Dendritic cell treated with granulocyte-macrophage colony-stimulating factor and Interleukin-4, amounts not matched to agents 40 ng/mL and 50 ng/mL, for 4 days (primary cell): Measurements from ENCODE around the gene ZNF687.

ENCODE experiments used
- H3K27ac Mint-ChIP-seq: one replicate; pipeline ENCODE4 v1.8.0; 2022; ENCODE audit warnings: mild to moderate bottlenecking, mixed read lengths
- H3K27me3 Mint-ChIP-seq: one replicate; pipeline ENCODE4 v1.8.0; 2022; ENCODE audit warnings: mild to moderate bottlenecking, mixed read lengths
- H3K36me3 Mint-ChIP-seq: one replicate; pipeline ENCODE4 v1.8.0; 2022; ENCODE audit warnings: low read depth, mixed read lengths
- H3K4me1 Mint-ChIP-seq: one replicate; pipeline ENCODE4 v1.8.0; 2022; ENCODE audit warnings: low read depth, mixed read lengths
- H3K4me3 Mint-ChIP-seq: one replicate; pipeline ENCODE4 v1.8.0; 2022; ENCODE audit warnings: mild to moderate bottlenecking, moderate library complexity, mixed read lengths
- H3K9me3 Mint-ChIP-seq: one replicate; pipeline ENCODE4 v1.8.0; 2022; ENCODE audit warnings: mixed read lengths
- intact Hi-C: fragments of 100-400 bp; cut with micrococcal nuclease; formaldehyde crosslinking; loops from one replicate; pipeline ENCODE4 v1.15.0; 2022

Gene ZNF687

GRCh38 chr1:151287767-151288500, 5.8 kb downstream of the ZNF687 start:
- Mint-ChIP-seq H3K4me1 (peaks cover 50% of the 10 kb centered on the region), H3K27ac (no peak overlapping the region), H3K9me3 (no peaks in the 10 kb centered on the region), H3K27me3 (no peaks in the 10 kb centered on the region), H3K36me3 (peaks cover 94% of the 10 kb centered on the region), H3K4me3 (no peak overlapping the region)
- intact Hi-C loops = no loop called here

- Mint-ChIP-seq H3K4me1 (peaks cover 44% of the 10 kb centered on the region), H3K27me3 (no peaks in the 10 kb centered on the region), H3K4me3 (no peak overlapping the region), H3K36me3 (peaks cover 95% of the 10 kb centered on the region), H3K27ac (no peak overlapping the region), H3K9me3 (no peaks in the 10 kb centered on the region)
- intact Hi-C loops = no loop called here
Measured at GRCh38 chr1:151288502-151288901, 6.4 kb downstream of the ZNF687 start.

- Mint-ChIP-seq H3K36me3 (peaks cover 97% of the 10 kb centered on the region), H3K27ac (peak overlapping the region; percentile 20)
Measured at GRCh38 chr1:151289080-151289935, 7.2 kb downstream of the ZNF687 start.

GRCh38 chr1:151289991-151290708, 8.1 kb downstream of the ZNF687 start:
- Mint-ChIP-seq H3K27me3 (no peaks in the 10 kb centered on the region), H3K4me1 (peaks cover 29% of the 10 kb centered on the region), H3K36me3 (peaks cover 99% of the 10 kb centered on the region), H3K4me3 (no peak overlapping the region), H3K9me3 (no peaks in the 10 kb centered on the region), H3K27ac (peak overlapping the region; percentile 20)
- intact Hi-C loops = no loop called here

More at GRCh38 chr1:151289080-151289935, 7.2 kb downstream of the ZNF687 start:
- Mint-ChIP-seq H3K4me3 (no peak overlapping the region), H3K9me3 (no peaks in the 10 kb centered on the region), H3K4me1 (peaks cover 36% of the 10 kb centered on the region), H3K27me3 (no peaks in the 10 kb centered on the region)
- intact Hi-C loops = no loop called here

GRCh38 chr1:151290709-151291303, 8.7 kb downstream of the ZNF687 start:
- Mint-ChIP-seq H3K4me1 (peaks cover 29% of the 10 kb centered on the region), H3K27ac (peak overlapping the region; percentile 6), H3K27me3 (no peaks in the 10 kb centered on the region), H3K9me3 (no peaks in the 10 kb centered on the region), H3K4me3 (no peak overlapping the region), H3K36me3 (peaks cover 99% of the 10 kb centered on the region)
- intact Hi-C loops = no loop called here

GRCh38 chr1:151292207-151293030, 10.3 kb downstream of the ZNF687 start:
- intact Hi-C loops = no loop called here
- Mint-ChIP-seq H3K27ac (no peak overlapping the region), H3K4me3 (no peak overlapping the region), H3K4me1 (peaks cover 29% of the 10 kb centered on the region), H3K27me3 (no peaks in the 10 kb centered on the region), H3K36me3 (peaks cover 99% of the 10 kb centered on the region), H3K9me3 (no peaks in the 10 kb centered on the region)

GRCh38 chr1:151293093-151293492, 11.0 kb downstream of the ZNF687 start:
- Mint-ChIP-seq H3K27me3 (no peaks in the 10 kb centered on the region), H3K4me1 (peaks cover 28% of the 10 kb centered on the region), H3K4me3 (no peak overlapping the region), H3K27ac (no peak overlapping the region), H3K9me3 (no peaks in the 10 kb centered on the region), H3K36me3 (peaks cover 99% of the 10 kb centered on the region)
- intact Hi-C loops = no loop called here

GRCh38 chr1:151294742-151295462, 12.8 kb downstream of the ZNF687 start:
- H3K4me3 Mint-ChIP-seq = no peak overlapping the region
- H3K27ac Mint-ChIP-seq = no peak overlapping the region
- intact Hi-C loops = no loop called here
- no peaks in the 10 kb centered on the region for H3K27me3 Mint-ChIP-seq
- no peaks in the 10 kb centered on the region for H3K9me3 Mint-ChIP-seq
- H3K4me1 Mint-ChIP-seq = peaks cover 9% of the 10 kb centered on the region
- H3K36me3 Mint-ChIP-seq = peaks cover 99% of the 10 kb centered on the region

- Mint-ChIP-seq H3K9me3 (no peaks in the 10 kb centered on the region), H3K36me3 (peaks cover 100% of the 10 kb centered on the region)
- intact Hi-C loops = no loop called here
Measured at GRCh38 chr1:151309811-151310323, 27.8 kb downstream of the ZNF687 start.

GRCh38 chr1:151311011-151311410, 28.9 kb downstream of the ZNF687 start:
- Mint-ChIP-seq H3K4me1 (peaks cover 54% of the 10 kb centered on the region), H3K27ac (peak overlapping the region; percentile 6), H3K27me3 (no peaks in the 10 kb centered on the region), H3K4me3 (no peak overlapping the region), H3K9me3 (no peaks in the 10 kb centered on the region), H3K36me3 (peaks cover 100% of the 10 kb centered on the region)
- intact Hi-C loops = loop anchor here (1.0 kb wide), 1 partner anchor 16 kb away; the partner anchor contains the start of gene PI4KB

More at GRCh38 chr1:151309811-151310323, 27.8 kb downstream of the ZNF687 start:
- Mint-ChIP-seq H3K4me3 (no peak overlapping the region), H3K27me3 (no peaks in the 10 kb centered on the region), H3K4me1 (peaks cover 45% of the 10 kb centered on the region), H3K27ac (peak overlapping the region; percentile 6)

GRCh38 chr1:151311589-151312331, 29.7 kb downstream of the ZNF687 start:
- H3K4me1 Mint-ChIP-seq = peaks cover 54% of the 10 kb centered on the region
- H3K27ac Mint-ChIP-seq = peak overlapping the region; percentile 65
- H3K4me3 Mint-ChIP-seq = no peak overlapping the region
- H3K27me3 Mint-ChIP-seq = no peaks in the 10 kb centered on the region
- intact Hi-C loops = loop anchor here (1.0 kb wide), 1 partner anchor 16 kb away; the partner anchor contains the start of gene PI4KB
- peaks cover 100% of the 10 kb centered on the region for H3K36me3 Mint-ChIP-seq
- H3K9me3 Mint-ChIP-seq = no peaks in the 10 kb centered on the region

- H3K9me3 Mint-ChIP-seq = no peaks in the 10 kb centered on the region
- H3K36me3 Mint-ChIP-seq = peaks cover 100% of the 10 kb centered on the region
- no peaks in the 10 kb centered on the region for H3K27me3 Mint-ChIP-seq
- intact Hi-C loops = no loop called here
- peaks cover 55% of the 10 kb centered on the region for H3K4me1 Mint-ChIP-seq
- H3K4me3 Mint-ChIP-seq = no peak overlapping the region
- peak overlapping the region; percentile 65 for H3K27ac Mint-ChIP-seq
Measured at GRCh38 chr1:151312411-151312810, 30.3 kb downstream of the ZNF687 start.
